Activated naive CD4-positive, alpha-beta T cell treated with anti-CD3 and anti-CD28 coated beads, Interleukin-2, amount 50 U/mL, for 72 hours (primary cell): ENCODE results near the gene PRTN3. TPM values are rescaled to one million over a fixed set of nuclear protein-coding genes. Genes with fewer than 3 reads are reported as not detected.
A peak's percentile ranks its signal among the peaks of the same experiment; 100 is the strongest.
"Not testable (repeated sequence)": the region's sequence is repeated elsewhere in the genome, so short reads cannot be mapped to it uniquely, and the experiment has no call there.

Experiments used
- ATAC-seq, 2 donors: fragments of 150-1000 bp; cut with Tn5 transposase; 2 replicates each; pipeline ENCODE4 v1.10.0; 2021; ENCODE audit warnings: mild to moderate bottlenecking in 2 of 2, moderate library complexity in 2 of 2
- DNase-seq, 2 donors: peaks; one replicate each; pipeline ENCODE4 v3.0.0; 2021 to 2022; ENCODE audit warnings: low spot score in 2 of 2
- H3K27ac Mint-ChIP-seq, 2 donors: one replicate each; pipeline ENCODE4 v1.8.0; 2022; ENCODE audit warnings: mild to moderate bottlenecking in 2 of 2, mixed read lengths in 2 of 2
- H3K36me3 Mint-ChIP-seq, 2 donors: one replicate each; pipeline ENCODE4 v1.8.0; 2022; ENCODE audit warnings: mixed read lengths in 2 of 2
- H3K9me3 Mint-ChIP-seq, 2 donors: one replicate each; pipeline ENCODE4 v1.8.0; 2022; ENCODE audit warnings: mixed read lengths in 2 of 2
- total RNA-seq, 2 donors: library from RNA; stranded (reverse); gene quantifications; one replicate each; pipeline ENCODE4 v1.2.3, GENCODE V29; 2022

PRTN3 gene
- total RNA-seq, 2 donors from 2014 or later, result not detected

GRCh38 chr19:825897-826644 is 14.7 kb upstream of the PRTN3 start:
- no peak for DNase-seq
- no peaks in the 10 kb centered on the region for H3K9me3 Mint-ChIP-seq
- H3K36me3 Mint-ChIP-seq, result no peaks in the 10 kb centered on the region
- H3K27ac Mint-ChIP-seq, result no peak overlapping the region
- ATAC-seq, result no peak

- Mint-ChIP-seq H3K36me3 (no peaks in the 10 kb centered on the region), H3K27ac (no peak overlapping the region), H3K9me3 (no peaks in the 10 kb centered on the region)
- ATAC-seq (no peak), DNase-seq (no peak)
Measured at GRCh38 chr19:827314-827709, 13.5 kb upstream of the PRTN3 start.

GRCh38 chr19:827710-828321 is 13.0 kb upstream of the PRTN3 start, which contains the start of gene AZU1:
Gene AZU1, plus strand, starts transcription at chr19:827837. Its CDS starts 10 bp downstream, at chr19:827847.
- H3K27ac Mint-ChIP-seq, result no peak within 1 kb of the TSS
- peak in 1 of 2 donors; percentile 20 for ATAC-seq
- no peaks in the 10 kb centered on the region for H3K9me3 Mint-ChIP-seq
- no peaks in the 10 kb centered on the region for H3K36me3 Mint-ChIP-seq
- DNase-seq, result no peak

GRCh38 chr19:829129-829758 is 11.6 kb upstream of the PRTN3 start:
- DNase-seq (no peak), ATAC-seq (no peak)
- Mint-ChIP-seq H3K36me3 (no peaks in the 10 kb centered on the region), H3K27ac (no peak overlapping the region), H3K9me3 (no peaks in the 10 kb centered on the region)

- DNase-seq (no peak), ATAC-seq (no peak)
- Mint-ChIP-seq H3K27ac (no peak overlapping the region), H3K36me3 (no peaks in the 10 kb centered on the region), H3K9me3 (no peaks in the 10 kb centered on the region)
Measured at GRCh38 chr19:831407-832369, 9.1 kb upstream of the PRTN3 start.

- DNase-seq (no peak), ATAC-seq (no peak)
- Mint-ChIP-seq H3K27ac (no peak overlapping the region), H3K9me3 (no peaks in the 10 kb centered on the region), H3K36me3 (no peaks in the 10 kb centered on the region)
Measured at GRCh38 chr19:834216-834615, 6.6 kb upstream of the PRTN3 start.

GRCh38 chr19:835210-835810 is 5.5 kb upstream of the PRTN3 start:
- ATAC-seq, result no peak

GRCh38 chr19:842802-843179 is 2.0 kb downstream of the PRTN3 start:
- ATAC-seq, H3K27ac Mint-ChIP-seq, H3K9me3 Mint-ChIP-seq, H3K36me3 Mint-ChIP-seq, DNase-seq: not testable (repeated sequence)

More at GRCh38 chr19:835210-835810, 5.5 kb upstream of the PRTN3 start:
- Mint-ChIP-seq H3K9me3 (no peaks in the 10 kb centered on the region), H3K27ac (no peak overlapping the region), H3K36me3 (no peaks in the 10 kb centered on the region)
- DNase-seq, result no peak

- ATAC-seq, result no peak
Measured at GRCh38 chr19:843180-843835, 2.5 kb downstream of the PRTN3 start.

GRCh38 chr19:843836-844545 is 3.2 kb downstream of the PRTN3 start:
- no peaks in the 10 kb centered on the region for H3K9me3 Mint-ChIP-seq
- no peaks in the 10 kb centered on the region for H3K36me3 Mint-ChIP-seq
- ATAC-seq (no peak), DNase-seq (no peak)
- H3K27ac Mint-ChIP-seq, result no peak overlapping the region

More at GRCh38 chr19:843180-843835, 2.5 kb downstream of the PRTN3 start:
- no peak for DNase-seq
- Mint-ChIP-seq H3K27ac (no peak overlapping the region), H3K36me3 (no peaks in the 10 kb centered on the region), H3K9me3 (no peaks in the 10 kb centered on the region)

- ATAC-seq, result no peak
- Mint-ChIP-seq H3K36me3 (no peaks in the 10 kb centered on the region), H3K9me3 (no peaks in the 10 kb centered on the region), H3K27ac (no peak overlapping the region)
- DNase-seq, result no peak
Measured at GRCh38 chr19:844546-844971, 3.8 kb downstream of the PRTN3 start.

- ATAC-seq (no peak), DNase-seq (no peak)
- H3K36me3 Mint-ChIP-seq, result no peaks in the 10 kb centered on the region
- no peak overlapping the region for H3K27ac Mint-ChIP-seq
- no peaks in the 10 kb centered on the region for H3K9me3 Mint-ChIP-seq
Measured at GRCh38 chr19:845707-846521, 5.1 kb downstream of the PRTN3 start.

- no peak for ATAC-seq
- Mint-ChIP-seq H3K27ac (no peak overlapping the region), H3K9me3 (no peaks in the 10 kb centered on the region), H3K36me3 (no peaks in the 10 kb centered on the region)
- no peak for DNase-seq
Measured at GRCh38 chr19:848386-848921, 7.7 kb downstream of the PRTN3 start.

GRCh38 chr19:849195-849594 is 8.4 kb downstream of the PRTN3 start:
- not testable (repeated sequence) for H3K36me3 Mint-ChIP-seq, H3K9me3 Mint-ChIP-seq, H3K27ac Mint-ChIP-seq, DNase-seq, ATAC-seq
